HEK293T (cell line): ENCODE results near the gene CHTF18.

Experiments
- ARNT ChIP-seq: fragments of 450-650 bp; IDR thresholded peaks from 2 replicates; pipeline ENCODE4 v1.6.1; 2017; ENCODE audit warnings: mild to moderate bottlenecking
- CTBP1 ChIP-seq: fragments of 450-650 bp; IDR thresholded peaks from 2 replicates; pipeline ENCODE4 v1.6.1; 2016; ENCODE audit warnings: borderline replicate concordance
- ELF4 ChIP-seq: fragments of 450-650 bp; IDR thresholded peaks from 2 replicates; pipeline ENCODE4 v1.6.1; 2017; ENCODE audit warnings: antibody characterized with exemption
- FOXA1 ChIP-seq: fragments of 450-650 bp; IDR thresholded peaks from 2 replicates; pipeline ENCODE4 v1.6.1; 2016; ENCODE audit warnings: mild to moderate bottlenecking
- L3MBTL2 ChIP-seq: fragments of 450-650 bp; conservative IDR thresholded peaks from 2 replicates; pipeline ENCODE4 v1.6.1; 2016; ENCODE audit warnings: mild to moderate bottlenecking
- PKNOX1 ChIP-seq: fragments of 450-650 bp; IDR thresholded peaks from 2 replicates; pipeline ENCODE4 v1.6.1; 2016
- SP1 ChIP-seq: fragments of 450-650 bp; IDR thresholded peaks from 2 replicates; pipeline ENCODE4 v1.6.1; 2017
- TARDBP ChIP-seq: fragments of 450-650 bp; IDR thresholded peaks from 2 replicates; pipeline ENCODE4 v1.6.1; 2016
- ZNF384 ChIP-seq: fragments of 450-650 bp; IDR thresholded peaks from 2 replicates; pipeline ENCODE4 v1.6.1; 2016

- TF ChIP-seq PKNOX1 (no peak), FOXA1 (no peak), ELF4 (no peak), ZNF384 (no peak), ARNT (no peak), L3MBTL2 (no peak), CTBP1 (no peak), SP1 (no peak), TARDBP (no peak)
Measured at GRCh38 chr16:760065-760464, 28.4 kb upstream of the CHTF18 start.
